MCF 10A (cell line): Measurements from ENCODE around the gene B4GALT3. TPM values are rescaled to one million over a fixed set of nuclear protein-coding genes. Genes with fewer than 3 reads are reported as not detected.

Experiments used
- BruUV-seq: library from RNA; stranded (reverse); fragments of 400-500 nt; replicated peaks from 2 replicates; lab custom pipeline; 2021; lab: Mats Ljungman, UMichigan
- CTCF ChIA-PET: fragments of 300-600 bp; sonication (Branson Sonifier 250); formaldehyde crosslinking; extraction: SDS; loops from one replicate; lab custom pipeline; 2021; ENCODE audit warnings: antibody characterized with exemption, inconsistent platforms; lab: Yijun Ruan, JAX
- POLR2A ChIA-PET: fragments of 300-600, 350-650 bp; sonication (Branson Sonifier 250); formaldehyde crosslinking; extraction: SDS; loops from one replicate; lab custom pipeline; 2020; ENCODE audit warnings: antibody characterized with exemption, inconsistent platforms; lab: Yijun Ruan, JAX
- DNase-seq: peaks from one replicate; pipeline ENCODE4 v3.0.0-alpha.2; 2018; ENCODE audit not compliant: unreplicated experiment
- H3K27ac Mint-ChIP-seq: one replicate; pipeline ENCODE4 v1.8.0; 2022; ENCODE audit warnings: mild to moderate bottlenecking, low read depth, mixed read lengths; ENCODE audit not compliant: unreplicated experiment
- H3K27me3 Mint-ChIP-seq: one replicate; pipeline ENCODE4 v1.8.0; 2022; ENCODE audit warnings: mixed read lengths; ENCODE audit not compliant: insufficient read depth, unreplicated experiment
- H3K36me3 Mint-ChIP-seq: one replicate; pipeline ENCODE4 v1.8.0; 2022; ENCODE audit warnings: mild to moderate bottlenecking, moderate library complexity, mixed read lengths; ENCODE audit not compliant: insufficient read depth, unreplicated experiment
- H3K4me1 Mint-ChIP-seq: one replicate; pipeline ENCODE4 v1.8.0; 2022; ENCODE audit warnings: mixed read lengths; ENCODE audit not compliant: insufficient read depth, unreplicated experiment
- H3K4me3 Mint-ChIP-seq: one replicate; pipeline ENCODE4 v1.8.0; 2022; ENCODE audit warnings: mild to moderate bottlenecking, moderate library complexity, mixed read lengths; ENCODE audit not compliant: unreplicated experiment
- H3K9me3 Mint-ChIP-seq: one replicate; pipeline ENCODE4 v1.8.0; 2022; ENCODE audit warnings: mixed read lengths; ENCODE audit not compliant: unreplicated experiment
- intact Hi-C: fragments of 100-400 bp; cut with micrococcal nuclease; formaldehyde crosslinking; loops from 2 replicates; pipeline ENCODE4 v1.14.1; 2022
- total RNA-seq: library from RNA; stranded (reverse); gene quantifications from 2 replicates; pipeline ENCODE4 v1.2.3, GENCODE V29; 2022
- TF ChIP-seq, protein P1 (sequence below): fragments of 200-600 bp; IDR thresholded peaks from one replicate; pipeline ENCODE4 v1.8.0; 2022; ENCODE audit warnings: antibody characterized with exemption, mild to moderate bottlenecking; ENCODE audit not compliant: unreplicated experiment

The B4GALT3 gene
- total RNA-seq, 1 experiment from 2014 or later = 51.7 TPM

DNA sequence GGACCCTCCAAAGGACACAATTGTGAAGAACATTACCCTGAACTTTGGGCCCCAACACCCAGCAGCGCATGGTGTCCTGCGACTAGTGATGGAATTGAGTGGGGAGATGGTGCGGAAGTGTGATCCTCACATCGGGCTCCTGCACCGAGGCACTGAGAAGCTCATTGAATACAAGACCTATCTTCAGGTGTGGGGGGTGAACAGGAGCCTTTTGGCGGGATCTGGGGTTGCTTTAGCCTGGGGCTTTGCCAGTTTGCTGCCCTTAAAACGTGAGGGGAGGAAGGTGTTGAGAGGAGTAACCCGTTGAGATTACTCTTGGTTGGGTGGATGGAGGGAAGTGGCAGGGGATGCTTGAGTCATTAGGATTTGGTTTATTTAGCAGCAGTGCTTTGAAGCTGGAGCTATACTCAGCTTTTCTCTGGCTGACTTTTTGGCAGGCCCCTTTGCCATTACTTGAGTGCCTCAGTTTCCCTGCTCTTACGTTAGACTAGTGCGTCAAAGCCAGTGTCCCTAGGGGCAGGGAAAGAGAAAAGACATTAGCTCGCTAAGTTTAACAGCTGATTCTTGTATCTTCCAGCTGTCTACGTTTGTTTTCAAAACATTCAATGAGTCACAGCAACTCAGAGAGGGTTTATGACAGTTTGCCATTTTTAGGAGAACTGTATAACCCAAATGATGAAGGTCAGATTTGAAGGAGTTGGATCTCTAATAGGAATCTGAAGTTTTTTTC lies 29.3 kb upstream of the B4GALT3 start:
- Mint-ChIP-seq H3K4me3 (no peak overlapping the region), H3K9me3 (no peaks in the 10 kb centered on the region), H3K27ac (no peak overlapping the region), H3K4me1 (peaks cover 36% of the 10 kb centered on the region), H3K27me3 (no peaks in the 10 kb centered on the region), H3K36me3 (peaks cover 90% of the 10 kb centered on the region)
- ChIA-PET POLR2A (interaction anchor here (0.6 to 6.1 kb wide), 7 partner anchors 10 to 177 kb away, joined by 3 to 81 read pairs (median 4); partner anchors contain the start of genes APOA2 and TOMM40L), CTCF (interaction anchor here (0.6 to 14.7 kb wide), 8 partner anchors 9 to 176 kb away, joined by 3 to 444 read pairs (median 36); partner anchors contain the start of genes APOA2, B4GALT3, FCER1G and PPOX)
- DNase-seq = no peak
- no TSS peak for BruUV-seq
- TF ChIP-seq, protein P1, sequence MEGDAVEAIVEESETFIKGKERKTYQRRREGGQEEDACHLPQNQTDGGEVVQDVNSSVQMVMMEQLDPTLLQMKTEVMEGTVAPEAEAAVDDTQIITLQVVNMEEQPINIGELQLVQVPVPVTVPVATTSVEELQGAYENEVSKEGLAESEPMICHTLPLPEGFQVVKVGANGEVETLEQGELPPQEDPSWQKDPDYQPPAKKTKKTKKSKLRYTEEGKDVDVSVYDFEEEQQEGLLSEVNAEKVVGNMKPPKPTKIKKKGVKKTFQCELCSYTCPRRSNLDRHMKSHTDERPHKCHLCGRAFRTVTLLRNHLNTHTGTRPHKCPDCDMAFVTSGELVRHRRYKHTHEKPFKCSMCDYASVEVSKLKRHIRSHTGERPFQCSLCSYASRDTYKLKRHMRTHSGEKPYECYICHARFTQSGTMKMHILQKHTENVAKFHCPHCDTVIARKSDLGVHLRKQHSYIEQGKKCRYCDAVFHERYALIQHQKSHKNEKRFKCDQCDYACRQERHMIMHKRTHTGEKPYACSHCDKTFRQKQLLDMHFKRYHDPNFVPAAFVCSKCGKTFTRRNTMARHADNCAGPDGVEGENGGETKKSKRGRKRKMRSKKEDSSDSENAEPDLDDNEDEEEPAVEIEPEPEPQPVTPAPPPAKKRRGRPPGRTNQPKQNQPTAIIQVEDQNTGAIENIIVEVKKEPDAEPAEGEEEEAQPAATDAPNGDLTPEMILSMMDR = no peak
- intact Hi-C loops = no loop called here

DNA sequence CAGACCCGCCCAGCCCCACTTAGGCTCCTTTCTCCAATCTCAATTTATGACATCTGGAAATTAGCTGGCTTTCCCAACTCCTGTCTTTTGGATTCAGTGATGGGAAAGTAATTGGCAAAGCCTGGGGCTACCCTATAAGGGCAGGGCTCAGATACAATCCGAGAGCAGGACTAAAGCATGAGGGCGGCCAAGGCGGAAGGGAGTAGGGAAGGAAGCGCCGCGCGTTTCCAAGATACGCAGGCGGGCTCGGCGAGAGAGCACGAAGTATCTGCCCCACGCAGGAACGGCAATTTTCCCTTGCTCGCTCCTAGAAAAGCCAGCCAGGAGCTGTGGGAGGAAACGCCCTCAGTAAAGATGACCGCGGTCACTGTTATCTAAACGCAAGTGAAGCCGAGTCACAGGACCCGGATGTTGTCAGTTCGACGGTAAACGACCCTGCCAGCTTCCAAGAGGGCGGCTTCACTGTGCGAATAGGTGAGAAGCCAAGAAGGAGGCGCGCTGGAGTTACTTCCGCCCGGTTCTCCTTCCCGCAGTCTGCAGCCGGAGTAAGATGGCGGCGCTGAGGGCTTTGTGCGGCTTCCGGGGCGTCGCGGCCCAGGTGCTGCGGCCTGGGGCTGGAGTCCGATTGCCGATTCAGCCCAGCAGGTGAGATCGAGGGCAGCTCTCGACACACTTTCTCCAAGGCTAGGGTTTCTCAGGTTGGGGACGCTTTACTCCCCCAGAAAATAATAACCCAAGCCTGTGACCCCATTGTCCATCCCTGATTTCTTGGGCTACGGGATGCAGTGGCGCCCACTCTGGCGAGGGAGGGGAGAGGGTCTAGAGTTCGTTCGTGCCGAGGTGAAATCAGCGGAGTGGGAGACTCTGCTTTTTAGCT lies 24.8 kb upstream of the B4GALT3 start, which contains the start of gene NDUFS2:
Gene NDUFS2 (plus strand): TSS at position 532 of the 877 bp plus-strand sequence. CDS start 19 bp downstream, at position 551.
- TF ChIP-seq, protein P1 = no peak
- ChIA-PET POLR2A (interaction anchor here (0.6 to 6.1 kb wide), 50 partner anchors 10 to 940 kb away, joined by 3 to 81 read pairs (median 6); partner anchors contain the start of genes APOA2, B4GALT3, DCAF8 and DEDD), CTCF (interaction anchor here (0.6 to 14.7 kb wide), 19 partner anchors 9 to 535 kb away, joined by 3 to 444 read pairs (median 5); partner anchors contain the start of genes APOA2, FCER1G, PCP4L1 and PPOX)
- Mint-ChIP-seq H3K9me3 (no peaks in the 10 kb centered on the region), H3K4me1 (peaks cover 66% of the 10 kb centered on the region), H3K27ac (peak within 1 kb of the TSS; percentile 96), H3K36me3 (peaks cover 45% of the 10 kb centered on the region), H3K4me3 (peak within 1 kb of the TSS; percentile 85), H3K27me3 (no peaks in the 10 kb centered on the region)
- DNase-seq = peak; percentile 100
- no TSS peak for BruUV-seq
- intact Hi-C loops = loop anchor here (2.0 kb wide), 2 partner anchors 23 to 35 kb away; partner anchors contain the start of gene PPOX

DNA sequence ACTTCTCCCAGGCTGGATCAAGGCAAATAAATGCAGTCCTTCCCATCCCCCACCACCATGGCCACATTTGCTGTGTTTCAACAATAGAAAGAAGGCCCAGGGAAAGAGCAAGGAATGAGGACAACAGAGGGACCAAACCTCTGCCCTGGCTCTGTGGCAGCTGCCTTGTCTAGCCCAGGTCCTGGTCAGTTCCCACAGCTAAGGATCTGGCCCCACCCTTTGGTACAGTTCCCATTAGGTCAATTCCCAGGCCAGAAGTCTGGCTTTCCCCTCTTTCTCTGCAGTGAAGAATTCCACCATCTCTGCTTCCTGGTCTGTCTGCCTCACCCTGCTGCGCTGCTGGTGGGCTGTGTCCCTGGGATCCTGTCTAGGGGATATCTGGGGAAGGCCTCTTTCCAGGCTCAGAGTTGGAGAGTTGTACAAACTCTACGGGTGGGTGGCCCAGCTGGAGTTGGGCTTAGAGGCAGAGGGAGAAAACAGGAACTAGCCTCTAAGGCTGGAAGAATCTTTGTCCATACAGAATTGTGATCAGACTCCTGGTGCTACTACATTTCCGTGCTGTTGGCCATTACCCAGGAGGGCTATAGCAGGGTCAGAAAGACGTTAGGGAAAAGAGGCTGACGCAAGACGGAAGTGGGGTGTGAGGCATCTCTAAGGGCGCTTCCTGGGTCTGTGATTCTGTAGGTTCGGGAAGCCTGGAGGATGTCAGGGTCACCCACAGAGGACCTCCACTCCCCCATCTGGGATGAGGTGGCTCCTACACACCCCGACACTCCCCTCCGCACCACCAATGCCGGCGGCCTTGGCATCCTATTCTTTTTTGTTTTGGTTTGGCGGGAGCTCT lies 23.9 kb upstream of the B4GALT3 start:
- H3K27ac Mint-ChIP-seq = peak overlapping the region; percentile 96
- ChIA-PET POLR2A (interaction anchor here (0.6 to 6.1 kb wide), 38 partner anchors 9 to 565 kb away, joined by 3 to 81 read pairs (median 7); partner anchors contain the start of genes APOA2, B4GALT3, DEDD and DUSP12), CTCF (interaction anchor here (0.6 to 14.7 kb wide), 18 partner anchors 8 to 536 kb away, joined by 3 to 444 read pairs (median 8); partner anchors contain the start of genes APOA2, FCER1G, PCP4L1 and PPOX)
- peaks cover 36% of the 10 kb centered on the region for H3K36me3 Mint-ChIP-seq
- TF ChIP-seq, protein P1 = no peak
- no peaks in the 10 kb centered on the region for H3K27me3 Mint-ChIP-seq
- peaks cover 63% of the 10 kb centered on the region for H3K4me1 Mint-ChIP-seq
- BruUV-seq = TSS peak; percentile 95
- peak; percentile 38 for DNase-seq
- H3K4me3 Mint-ChIP-seq = peak overlapping the region; percentile 85
- intact Hi-C loops = no loop called here
- no peaks in the 10 kb centered on the region for H3K9me3 Mint-ChIP-seq
